ENCODE results near the gene SCYL1. TPM values are rescaled to one million over a fixed set of nuclear protein-coding genes. Genes with fewer than 3 reads are reported as not detected.
A peak's percentile ranks its signal among the peaks of the same experiment; 100 is the strongest.

Gene SCYL1
- total and polyA plus RNA-seq, 3 donors from 2014 or later, result 127 to 160 (median 131) TPM

DNA sequence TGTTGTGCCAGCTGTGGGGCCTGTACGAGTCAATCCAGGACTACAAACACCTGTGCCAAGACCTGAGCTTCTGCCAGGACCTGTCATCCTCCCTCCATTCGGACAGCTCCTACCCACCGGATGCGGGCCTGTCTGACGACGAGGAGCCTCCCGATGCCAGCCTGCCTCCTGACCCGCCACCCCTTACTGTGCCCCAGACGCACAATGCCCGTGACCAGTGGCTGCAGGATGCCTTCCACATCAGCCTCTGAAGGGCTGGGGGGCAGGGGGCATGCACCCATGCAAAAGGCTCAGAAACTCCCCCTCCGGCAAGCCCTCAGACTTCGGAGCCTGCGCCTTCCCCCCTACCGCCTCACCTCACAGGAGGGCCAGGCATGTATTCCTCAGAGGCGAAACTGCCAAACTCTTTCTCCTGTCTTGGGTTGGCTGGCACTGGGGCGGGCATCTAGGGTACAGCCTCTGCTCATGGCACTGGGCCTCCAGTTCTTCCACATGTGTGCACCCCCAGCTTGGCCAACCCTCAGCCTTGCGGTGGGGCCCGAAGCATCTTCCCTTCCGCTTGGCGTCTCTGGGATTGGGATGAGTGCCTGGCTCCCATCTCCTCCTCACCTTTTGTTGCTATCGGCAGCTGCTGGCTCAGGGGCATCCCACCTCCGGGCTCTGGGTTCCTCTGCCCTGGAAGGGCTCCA is 48.7 kb downstream of the SCYL1 start:
- peaks cover 62% of the 10 kb centered on the region for H3K4me1 ChIP-seq
- no peaks in the 10 kb centered on the region for H3K9me3 ChIP-seq
- no peak for TF ChIP-seq CTCF (IDR thresholded peaks at IDR 0.05)
- DNase-seq, result no peak
- H3K27ac ChIP-seq, result peak overlapping the region in 1 of 2 donors; percentile 92
- H3K36me3 ChIP-seq (ENCODE audit: low read depth, missing control alignments), result no peaks in the 10 kb centered on the region
- WGBS, 2 donors, result 26 to 27% methylated on average over 15 to 22 of the region's 22 CpGs
- peak overlapping the region; percentile 68 to 69 for H3K4me3 ChIP-seq
- intact Hi-C loops (cut with DNase I; ENCODE audit: low total_unique reads), result no loop called here
- no peaks in the 10 kb centered on the region for H3K27me3 ChIP-seq

DNA sequence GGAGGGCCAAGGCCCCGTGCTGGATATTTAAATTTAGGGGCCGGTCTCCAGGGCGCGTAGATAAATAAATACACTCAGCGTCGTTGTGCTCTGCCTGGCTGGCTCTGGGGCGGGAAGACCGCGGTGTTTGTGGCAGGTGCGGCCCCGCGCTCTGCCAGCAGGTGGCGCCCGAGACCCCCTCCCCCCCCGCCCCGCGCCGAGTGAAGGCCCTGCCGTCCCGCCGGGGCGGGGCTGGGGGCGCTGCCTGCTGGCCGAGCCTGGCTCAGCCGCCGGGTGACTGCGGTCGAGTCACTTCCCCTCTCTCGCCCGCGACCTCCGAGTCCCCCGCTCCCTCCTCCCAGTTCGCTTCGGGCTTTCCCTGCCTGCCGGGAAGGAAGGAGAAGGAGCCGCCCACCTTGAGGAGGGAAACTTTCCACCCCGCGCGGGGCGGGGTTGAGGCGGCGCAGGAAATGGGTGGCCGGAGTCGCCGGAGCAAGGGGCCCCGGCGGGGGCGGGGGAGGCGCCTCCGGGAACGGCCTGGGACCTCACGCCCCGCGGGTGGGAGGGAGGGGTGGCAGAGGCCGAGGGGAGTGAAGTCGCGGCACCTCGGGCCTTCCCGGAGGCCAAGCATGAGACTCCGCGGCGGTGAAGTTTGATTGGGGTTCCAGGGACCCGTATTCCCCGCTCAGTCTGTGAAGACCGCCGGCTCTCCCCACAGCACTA is 49.4 kb downstream of the SCYL1 start:
- Histone ChIP-seq H3K9me3 (no peaks in the 10 kb centered on the region), H3K27ac (peak overlapping the region; percentile 84 to 92), H3K27me3 (no peaks in the 10 kb centered on the region), H3K36me3 (ENCODE audit: low read depth, missing control alignments) (no peaks in the 10 kb centered on the region), H3K4me3 (peak overlapping the region; percentile 57 to 68), H3K4me1 (peaks cover 56% of the 10 kb centered on the region)
- intact Hi-C loops (cut with DNase I; ENCODE audit: low total_unique reads), result no loop called here
- TF ChIP-seq POLR2A (IDR thresholded peaks at IDR 0.05) (no peak), CTCF (IDR thresholded peaks at IDR 0.05) (peak; percentile 90 to 98 (median 93))
- DNase-seq, result peak; percentile 85
- WGBS, 2 donors, result 1 to 2% methylated on average over 10 to 67 of the region's 67 CpGs

GRCh38 chr11:65574811-65575567 is 50.1 kb downstream of the SCYL1 start:
- TF ChIP-seq POLR2A (IDR thresholded peaks at IDR 0.05) (no peak), CTCF (IDR thresholded peaks at IDR 0.05) (no peak)
- intact Hi-C loops (cut with DNase I; ENCODE audit: low total_unique reads), result no loop called here
- H3K27me3 ChIP-seq, result no peaks in the 10 kb centered on the region
- H3K9me3 ChIP-seq, result no peaks in the 10 kb centered on the region
- H3K4me1 ChIP-seq, result peaks cover 54% of the 10 kb centered on the region
- WGBS, 2 donors, result 24% methylated on average over 26 to 28 of the region's 28 CpGs
- DNase-seq, result no peak
- H3K36me3 ChIP-seq (ENCODE audit: low read depth, missing control alignments), result no peaks in the 10 kb centered on the region
- peak overlapping the region; percentile 84 to 92 for H3K27ac ChIP-seq
- peak overlapping the region; percentile 68 to 71 for H3K4me3 ChIP-seq

DNA sequence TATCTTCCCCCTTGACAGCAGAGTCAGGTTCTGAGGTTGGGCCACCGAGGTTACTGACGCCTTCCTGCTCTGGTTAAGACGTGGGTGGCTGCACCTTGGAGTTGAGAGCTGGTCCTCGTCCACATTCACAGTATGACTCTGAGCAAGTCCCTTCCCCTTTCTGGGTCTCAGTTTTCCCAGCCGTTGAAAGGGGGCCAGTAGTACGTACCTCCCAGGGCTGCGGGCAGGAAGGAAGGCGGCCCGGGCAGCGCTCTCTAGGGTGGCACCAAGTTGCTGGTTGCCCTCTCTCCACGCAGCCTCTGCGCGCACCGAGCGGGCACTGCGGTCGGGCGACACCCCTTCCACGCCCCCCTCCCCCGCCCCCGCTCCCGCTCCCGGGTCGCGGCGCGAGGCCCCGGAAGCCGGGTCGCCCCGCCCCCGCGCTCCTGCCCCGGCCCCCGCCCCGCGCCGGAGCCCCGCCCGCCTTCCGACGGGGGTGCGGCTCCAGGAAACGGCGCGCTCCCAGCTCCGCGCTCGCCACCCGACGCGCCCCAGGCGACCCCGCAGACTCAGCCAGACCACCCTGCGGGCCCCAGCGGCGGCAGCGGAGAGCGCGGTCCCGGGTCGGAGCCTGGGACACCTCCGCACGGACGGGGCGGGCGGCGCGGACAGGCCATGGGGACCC is 50.8 kb downstream of the SCYL1 start, which contains the start of gene EHBP1L1:
TSS of gene EHBP1L1 (plus strand) at position 486 of the 664 bp plus-strand sequence. CDS start 250 bp downstream, outside the sequence.
- DNase-seq, result peak; percentile 45
- no peak for TF ChIP-seq POLR2A (IDR thresholded peaks at IDR 0.05)
- no peak for TF ChIP-seq CTCF (IDR thresholded peaks at IDR 0.05)
- H3K9me3 ChIP-seq, result no peaks in the 10 kb centered on the region
- peak within 1 kb of the TSS; percentile 68 to 71 for H3K4me3 ChIP-seq
- H3K36me3 ChIP-seq (ENCODE audit: low read depth, missing control alignments), result no peaks in the 10 kb centered on the region
- intact Hi-C loops (cut with DNase I; ENCODE audit: low total_unique reads), result no loop called here
- peak within 1 kb of the TSS; percentile 84 to 92 for H3K27ac ChIP-seq
- WGBS, 2 donors, result 7% methylated on average over 15 of the region's 69 CpGs; no CpG with 5 or more reads in 1 of the 2 donors
- no peaks in the 10 kb centered on the region for H3K27me3 ChIP-seq
- peaks cover 54% of the 10 kb centered on the region for H3K4me1 ChIP-seq
